NCI-H82 treated with DMSO at 0.1 percent for 48 hours (cell line): Measurements from ENCODE around the gene PDPR.
"Not testable (repeated sequence)": the region's sequence is repeated elsewhere in the genome, so short reads cannot be mapped to it uniquely, and the experiment has no call there.

Source experiments
- DNase-seq: peaks from one replicate; lab custom pipeline; 2025; ENCODE audit not compliant: unreplicated experiment; lab: John Stamatoyannopoulos, UW

The PDPR gene

DNA sequence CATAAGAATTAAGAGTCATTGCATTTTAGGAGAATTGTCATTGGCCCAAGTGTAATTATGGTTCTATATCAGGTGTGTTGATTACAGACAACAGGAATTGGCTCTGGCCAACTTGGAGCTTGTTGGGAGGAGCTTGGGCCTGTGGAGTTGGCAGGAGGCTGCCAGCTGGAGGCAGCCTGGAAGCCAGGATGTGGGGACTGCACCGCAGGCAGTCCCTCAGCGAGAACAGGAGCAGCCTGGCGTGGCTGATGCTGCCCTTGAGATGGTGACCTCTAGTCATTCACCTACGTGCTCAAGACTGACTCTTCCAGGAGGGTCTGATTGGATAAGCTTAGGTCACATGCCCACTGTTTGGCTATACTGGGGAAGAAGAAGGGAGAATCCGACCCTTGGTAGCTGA lies 13.6 kb downstream of the PDPR start:
- not testable (repeated sequence) for DNase-seq

DNA sequence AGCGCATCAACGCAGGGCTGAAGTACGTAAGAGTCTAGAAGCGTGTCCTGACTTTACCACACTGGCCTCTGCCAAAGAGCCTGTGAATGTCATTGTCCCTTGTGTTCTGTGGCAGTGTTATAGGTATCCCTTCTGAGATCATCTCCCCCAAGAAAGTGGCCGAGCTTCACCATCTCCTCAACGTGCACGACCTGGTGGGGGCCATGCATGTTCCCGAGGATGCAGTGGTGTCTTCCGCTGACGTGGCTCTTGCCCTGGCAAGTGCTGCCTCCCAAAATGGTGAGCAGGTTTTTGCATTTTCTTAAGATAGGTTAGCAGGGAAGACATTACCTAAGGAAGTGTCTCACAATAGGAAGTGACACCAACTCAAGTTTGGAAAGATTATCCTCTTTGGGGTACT lies 14.7 kb downstream of the PDPR start:
- DNase-seq: not testable (repeated sequence)

- DNase-seq: not testable (repeated sequence)
Measured at GRCh38 chr16:70135796-70136195, 21.7 kb downstream of the PDPR start.

- not testable (repeated sequence) for DNase-seq
Measured at GRCh38 chr16:70136595-70136994, 22.5 kb downstream of the PDPR start.

GRCh38 chr16:70142739-70143138 lies 28.6 kb downstream of the PDPR start:
- not testable (repeated sequence) for DNase-seq

DNA sequence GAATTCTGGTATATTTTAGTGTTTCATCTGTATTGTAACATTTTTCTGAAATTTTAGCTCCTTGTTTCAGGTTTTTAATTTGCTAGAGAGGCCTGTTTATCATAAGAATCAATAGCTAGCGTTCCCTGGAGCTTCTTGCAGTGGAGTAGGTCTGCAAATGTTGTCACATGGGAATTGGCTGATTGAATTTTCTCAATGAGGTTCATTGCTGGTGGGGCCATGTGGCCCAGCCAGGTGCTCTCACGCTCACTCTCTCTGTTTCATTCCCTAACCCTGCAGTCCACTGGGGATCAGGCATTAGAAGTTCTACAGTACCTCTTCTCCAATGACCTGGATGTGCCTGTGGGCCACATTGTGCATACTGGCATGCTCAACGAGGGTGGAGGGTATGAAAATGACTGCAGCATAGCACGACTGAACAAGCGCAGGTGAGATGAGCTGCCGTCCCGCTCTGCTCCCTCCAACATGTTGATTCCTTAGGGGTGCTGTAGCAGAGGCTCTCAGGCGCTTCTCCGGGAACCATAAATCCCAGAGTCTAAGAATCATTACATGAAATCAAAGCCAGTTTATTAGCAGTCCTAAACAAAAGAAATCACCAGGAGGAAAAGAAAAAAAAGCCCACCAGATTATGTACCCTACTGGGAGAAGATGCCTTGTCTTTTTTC lies 29.2 kb downstream of the PDPR start:
- DNase-seq: not testable (repeated sequence)

- DNase-seq: not testable (repeated sequence)
Measured at GRCh38 chr16:70147853-70148252, 33.7 kb downstream of the PDPR start.

DNA sequence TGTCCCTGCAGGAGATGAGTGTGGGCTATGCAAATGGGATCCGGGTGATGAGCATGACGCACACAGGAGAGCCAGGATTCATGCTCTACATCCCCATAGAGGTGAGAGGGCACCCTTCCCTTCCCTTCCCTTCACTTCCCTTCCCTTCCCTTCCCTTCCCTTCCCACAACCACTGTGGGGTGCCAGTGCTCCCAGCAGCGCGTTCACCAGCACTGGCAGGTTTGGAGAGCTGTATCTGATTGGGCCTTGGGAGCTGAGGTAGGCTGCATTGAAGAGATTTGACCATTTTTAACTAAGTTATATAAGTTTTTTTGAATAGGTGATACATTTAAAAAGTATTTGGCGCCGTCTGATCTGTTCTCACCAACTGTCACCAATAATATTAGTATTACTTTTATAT lies 34.3 kb downstream of the PDPR start:
- not testable (repeated sequence) for DNase-seq

- DNase-seq: not testable (repeated sequence)
Measured at GRCh38 chr16:70149296-70149695, 35.2 kb downstream of the PDPR start.

GRCh38 chr16:70151391-70151790 lies 37.3 kb downstream of the PDPR start:
- DNase-seq: no peak

GRCh38 chr16:70151941-70152509 lies 37.9 kb downstream of the PDPR start:
- no peak for DNase-seq

DNA sequence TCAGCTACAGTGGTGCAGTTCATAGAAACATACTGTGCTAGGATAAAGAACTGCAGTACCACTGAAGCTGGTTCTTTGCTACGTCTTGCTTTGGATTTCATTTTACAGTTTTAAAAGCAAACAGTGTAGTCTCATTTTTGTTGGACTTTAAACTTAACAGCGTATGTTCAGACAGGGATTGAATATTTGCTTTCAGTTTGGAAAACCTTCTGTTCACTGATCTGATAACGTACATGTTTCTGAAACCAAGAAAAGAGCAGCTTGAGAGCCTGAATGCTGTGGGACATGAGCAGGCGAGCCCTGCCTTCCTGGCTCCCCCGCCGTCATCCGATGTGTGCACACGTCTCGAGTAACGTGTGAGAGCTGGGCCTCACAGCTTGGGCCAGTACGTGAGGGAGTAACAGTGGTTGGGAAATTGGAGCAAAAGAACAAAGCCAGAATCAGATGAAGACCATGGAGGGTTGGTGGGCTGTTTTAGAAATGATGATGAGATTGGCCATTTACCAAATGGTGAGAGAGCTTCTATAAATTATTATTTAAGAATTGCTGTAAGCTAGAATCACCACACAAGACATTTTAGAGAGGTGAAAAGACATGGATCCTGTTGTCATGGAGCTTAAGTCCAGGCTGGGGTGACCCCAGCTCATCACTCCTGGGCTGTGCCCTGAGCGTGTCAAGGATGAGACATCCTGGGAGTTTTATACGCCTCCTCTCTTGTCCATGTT lies 38.6 kb downstream of the PDPR start:
- no peak for DNase-seq

DNA sequence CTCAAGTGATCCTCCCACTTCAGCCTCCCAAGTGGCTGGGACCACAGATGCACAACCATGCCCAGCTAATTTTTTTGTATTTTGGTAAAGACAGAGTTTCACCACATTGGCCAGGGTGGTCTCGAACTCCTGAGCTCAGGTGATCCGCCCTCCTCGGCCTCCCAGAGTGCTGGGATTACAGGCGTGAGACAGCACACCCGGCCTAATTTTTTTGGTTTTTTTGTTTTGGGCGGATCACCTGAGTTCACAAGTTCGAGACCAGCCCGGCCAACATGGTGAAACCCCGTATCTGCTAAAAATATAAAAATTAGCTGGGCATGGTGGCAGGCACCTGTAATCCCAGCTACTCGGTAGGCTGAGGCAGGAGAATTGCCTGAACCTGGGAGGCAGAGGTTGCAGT lies 40.6 kb downstream of the PDPR start:
- not testable (repeated sequence) for DNase-seq

GRCh38 chr16:70156207-70156978 lies 42.3 kb downstream of the PDPR start:
- DNase-seq: no peak

DNA sequence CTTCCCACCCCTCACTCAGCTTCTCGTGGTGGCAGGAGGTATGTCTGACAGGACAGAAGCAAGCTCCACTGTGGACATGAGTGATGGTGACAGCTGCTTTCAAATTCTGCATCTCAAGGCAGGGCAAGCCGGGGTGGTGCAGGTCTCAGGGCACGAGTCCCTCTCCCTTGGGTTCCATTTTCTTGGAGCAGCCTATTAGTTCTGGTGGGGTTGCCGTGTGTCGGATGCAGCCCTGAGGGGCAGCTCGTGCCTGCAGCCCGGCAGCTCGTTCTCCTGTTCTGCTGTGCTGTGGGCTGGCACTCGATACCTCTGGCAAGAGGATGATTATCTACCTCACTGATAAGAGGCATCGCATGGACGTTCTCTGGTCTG lies 43.0 kb downstream of the PDPR start:
- no peak for DNase-seq

DNA sequence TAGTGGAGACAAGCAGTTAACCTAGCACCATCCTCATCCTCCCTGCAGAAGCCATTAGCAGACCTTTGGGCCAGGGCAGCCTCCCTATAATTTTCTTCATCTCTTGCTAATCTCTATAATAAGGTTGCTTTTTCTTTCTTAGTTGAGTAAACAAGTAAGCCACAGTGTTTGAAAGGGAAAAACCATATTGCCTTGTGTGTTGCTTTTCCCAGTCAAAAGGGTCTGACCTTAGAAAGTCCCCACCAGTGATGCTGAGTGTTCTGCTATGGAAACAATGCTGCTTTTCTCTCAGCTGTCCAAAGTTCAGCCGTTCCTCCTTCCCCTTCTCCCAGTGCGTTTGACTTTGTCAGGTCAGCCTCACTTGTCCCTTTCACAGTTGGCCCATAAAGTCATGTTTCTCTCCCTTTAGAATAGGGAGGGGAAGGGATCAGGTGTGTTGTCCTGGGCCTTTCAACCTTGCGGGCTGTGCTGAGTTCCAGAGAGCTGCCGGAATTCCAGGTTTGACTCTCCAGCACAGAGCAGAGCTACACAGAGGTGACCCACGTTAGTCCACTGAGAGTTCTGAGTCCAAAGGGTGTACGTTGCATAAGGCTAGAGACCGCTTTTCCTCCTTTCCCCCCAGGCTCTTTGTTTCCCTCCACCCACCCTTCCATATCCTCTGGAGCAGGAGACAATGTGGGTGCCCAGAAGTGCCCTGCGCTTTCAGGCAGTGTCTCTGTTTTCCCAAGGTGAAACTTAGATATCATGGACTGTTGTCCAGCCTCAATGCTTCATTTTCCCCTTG lies 43.5 kb downstream of the PDPR start:
- DNase-seq: no peak

DNA sequence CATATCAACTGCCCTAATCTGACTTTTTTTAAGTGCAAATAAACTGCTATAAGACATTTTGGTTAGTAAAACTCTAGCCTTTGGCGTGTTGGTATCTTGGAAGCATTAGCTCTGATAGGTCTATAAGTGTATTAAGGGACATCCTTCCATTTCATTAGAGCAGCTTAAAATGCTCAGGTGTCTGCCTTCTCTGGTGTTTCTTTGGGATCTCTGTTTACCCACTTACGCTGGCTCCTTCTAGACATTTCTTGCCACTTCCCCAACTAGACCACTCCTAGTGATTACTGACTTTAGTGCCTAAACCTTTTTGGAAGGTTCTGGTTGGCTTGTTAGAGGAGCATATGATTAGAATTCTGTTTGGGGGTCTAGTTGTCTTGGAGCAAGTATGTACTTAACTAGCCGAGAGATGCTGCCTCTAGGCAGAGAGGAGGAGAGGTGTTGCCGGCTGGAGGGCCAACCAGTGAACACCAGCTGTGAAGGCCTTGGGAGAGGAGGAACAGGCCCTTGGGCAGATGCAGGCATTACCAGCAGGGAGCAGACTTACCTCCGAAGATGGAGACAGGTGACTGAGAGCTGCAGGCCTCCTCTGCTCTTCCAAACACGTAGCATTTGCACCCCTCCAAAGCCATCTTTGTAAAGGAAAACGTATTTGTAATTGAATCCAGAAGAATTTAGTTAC lies 44.3 kb downstream of the PDPR start:
- no peak for DNase-seq

GRCh38 chr16:70159355-70160348 lies 45.5 kb downstream of the PDPR start:
- DNase-seq: no peak

DNA sequence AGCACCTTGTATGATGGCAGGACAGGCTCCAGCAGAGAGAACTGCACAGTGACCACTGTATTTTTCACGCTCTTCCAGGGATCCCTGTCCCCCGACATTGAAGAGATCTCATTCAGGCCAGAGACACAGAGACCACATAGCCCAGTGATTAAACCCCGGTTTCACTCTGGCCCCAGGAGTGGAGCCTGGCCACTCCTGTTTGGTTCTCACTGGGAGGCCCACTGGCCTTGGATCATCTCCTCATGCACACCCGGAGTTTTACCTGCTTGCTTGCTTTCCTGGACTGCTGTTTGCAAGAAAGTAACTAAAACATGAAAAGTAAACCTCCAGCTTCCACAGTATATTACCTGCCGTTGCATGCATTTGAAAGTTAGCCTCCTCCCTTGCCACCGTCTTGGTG lies 46.3 kb downstream of the PDPR start:
- DNase-seq: no peak
